ENCODE measurements around the gene OMP. TPM values are rescaled to one million over a fixed set of nuclear protein-coding genes. Genes with fewer than 3 reads are reported as not detected.
A peak's percentile ranks its signal among the peaks of the same experiment; 100 is the strongest.

The OMP gene
- total RNA-seq, 1 donor from 2014 or later = not detected

GRCh38 chr11:77119531-77119936, 16.9 kb downstream of the OMP start:
- DNase-seq (ENCODE audit: low spot score in 2 of 2) = no peak
- no peak for FAIRE-seq

- DNase-seq (ENCODE audit: low spot score in 2 of 2) = no peak
- no peak for FAIRE-seq
Observed at GRCh38 chr11:77120571-77120970, 17.9 kb downstream of the OMP start.

GRCh38 chr11:77121096-77121640, 18.5 kb downstream of the OMP start:
- DNase-seq (ENCODE audit: low spot score in 2 of 2) (no peak), FAIRE-seq (no peak)

GRCh38 chr11:77121876-77122575, 19.4 kb downstream of the OMP start:
- FAIRE-seq = no peak

GRCh38 chr11:77122576-77123212, 20.1 kb downstream of the OMP start:
- DNase-seq (ENCODE audit: low spot score in 2 of 2) (no peak), FAIRE-seq (no peak)

More at GRCh38 chr11:77121876-77122575, 19.4 kb downstream of the OMP start:
- DNase-seq (ENCODE audit: low spot score in 2 of 2) = no peak

- DNase-seq (ENCODE audit: low spot score in 2 of 2) (no peak), FAIRE-seq (no peak)
Observed at GRCh38 chr11:77123591-77123990, 21.0 kb downstream of the OMP start.

GRCh38 chr11:77124041-77124440, 21.4 kb downstream of the OMP start:
- DNase-seq (ENCODE audit: low spot score in 2 of 2) = no peak

GRCh38 chr11:77124488-77124887, 21.8 kb downstream of the OMP start:
- no peak for DNase-seq (ENCODE audit: low spot score in 2 of 2)
- no peak for FAIRE-seq

More at GRCh38 chr11:77124041-77124440, 21.4 kb downstream of the OMP start:
- no peak for FAIRE-seq

- FAIRE-seq (no peak), DNase-seq (ENCODE audit: low spot score in 2 of 2) (no peak)
Observed at GRCh38 chr11:77125191-77125590, 22.6 kb downstream of the OMP start.

- DNase-seq (ENCODE audit: low spot score in 2 of 2) = no peak
Observed at GRCh38 chr11:77125695-77126094, 23.1 kb downstream of the OMP start.

GRCh38 chr11:77126156-77126775, 23.6 kb downstream of the OMP start:
- FAIRE-seq (no peak), DNase-seq (ENCODE audit: low spot score in 2 of 2) (no peak)

More at GRCh38 chr11:77125695-77126094, 23.1 kb downstream of the OMP start:
- FAIRE-seq = no peak

- no peak for DNase-seq (ENCODE audit: low spot score in 2 of 2)
- no peak for FAIRE-seq
Observed at GRCh38 chr11:77126861-77127234, 24.2 kb downstream of the OMP start.

GRCh38 chr11:77127235-77127911, 24.7 kb downstream of the OMP start:
- DNase-seq (ENCODE audit: low spot score in 2 of 2) (peak; percentile 65 to 75), FAIRE-seq (no peak)

- DNase-seq (ENCODE audit: low spot score in 2 of 2) (peak; percentile 53 to 61), FAIRE-seq (no peak)
Observed at GRCh38 chr11:77127920-77128691, 25.5 kb downstream of the OMP start, which contains the start of gene MYO7A. Gene MYO7A (plus strand): TSS chr11:77128246. CDS start chr11:77130635, 2,389 bp downstream.

GRCh38 chr11:77129069-77129841, 26.6 kb downstream of the OMP start:
- DNase-seq (ENCODE audit: low spot score in 2 of 2) (no peak), FAIRE-seq (no peak)

GRCh38 chr11:77129842-77130756, 27.5 kb downstream of the OMP start:
- no peak for DNase-seq (ENCODE audit: low spot score in 2 of 2)
- no peak for FAIRE-seq

GRCh38 chr11:77130763-77131513, 28.3 kb downstream of the OMP start:
- FAIRE-seq (no peak), DNase-seq (ENCODE audit: low spot score in 2 of 2) (peak in 1 of 2 donors; percentile 41)
